Gastrocnemius medialis (tissue), 4 donors: ENCODE measurements around the gene RADIL. TPM values are rescaled to one million over a fixed set of nuclear protein-coding genes. Genes with fewer than 3 reads are reported as not detected.

Source experiments
- ATAC-seq, 2 donors: fragments of 150-250 bp; one replicate each; pipeline ENCODE4 v1.9.1; 2016
- DNase-seq, 2 donors: peaks; one replicate each; pipeline ENCODE4 v3.0.0-alpha.2; 2019
- H3K27ac ChIP-seq, 4 donors: fragments of 200-600 bp; sonication (generic); 1 replicate in 1 of 4; 2 replicates in 3 of 4; pipeline ENCODE4 v1.5.1; 2016 to 2018; ENCODE audit warnings: mild to moderate bottlenecking in 2 of 4, moderate library complexity in 1 of 4
- H3K27me3 ChIP-seq, 3 donors: fragments of 200-600 bp; sonication (generic) in 2 of 3; 1 replicate in 1 of 3; 2 replicates in 2 of 3; pipeline versions ENCODE4 v1.5.1 to v1.6.0; 2016 to 2019; ENCODE audit warnings: mild to moderate bottlenecking in 1 of 3, moderate library complexity in 1 of 3
- H3K36me3 ChIP-seq, 2 donors: fragments of 200-600 bp; sonication (generic) in 1 of 2; one replicate each; pipeline ENCODE4 v1.5.1; 2017 to 2018
- H3K4me1 ChIP-seq, 2 donors: fragments of 200-600 bp; sonication (generic) in 1 of 2; one replicate each; pipeline ENCODE4 v1.5.1; 2016 to 2017; ENCODE audit warnings: mild to moderate bottlenecking in 2 of 2
- H3K4me3 ChIP-seq, 4 donors: fragments of 200-600 bp; sonication (generic) in 3 of 4; 1 replicate in 1 of 4; 2 replicates in 3 of 4; pipeline ENCODE4 v1.5.1; 2016 to 2019; ENCODE audit warnings: mild to moderate bottlenecking in 2 of 4
- H3K9me3 ChIP-seq, 3 donors: fragments of 200-600 bp; sonication (generic) in 2 of 3; 1 replicate in 1 of 3; 2 replicates in 2 of 3; pipeline ENCODE4 v1.5.1; 2016 to 2019
- CTCF ChIP-seq, 5 experiments: fragments of 450-650 bp in 3 of 5; fragments of 200-600 bp in 2 of 5; sonication (generic) in 2 of 5; IDR thresholded peaks in 4 of 5; conservative IDR thresholded peaks in 1 of 5; 1 replicate in 4 of 5; 2 replicates in 1 of 5; pipeline ENCODE4 v1.5.1; 2016 to 2019; ENCODE audit warnings: antibody characterized with exemption in 5 of 5, mild to moderate bottlenecking in 3 of 5, moderate library complexity in 3 of 5
- POLR2A ChIP-seq, 2 donors: fragments of 450-650 bp; IDR thresholded peaks; one replicate each; pipeline ENCODE4 v1.6.1; 2017; ENCODE audit warnings: antibody characterized with exemption in 2 of 2, mild to moderate bottlenecking in 2 of 2, moderate library complexity in 2 of 2
- in situ Hi-C, 4 donors: fragments of 200-750 bp; cut with MboI; loops; one replicate each; pipeline versions ENCODE4 v1.15.0 to v1.8.0; 2017; ENCODE audit warnings: low sequenced_read_pairs in 4 of 4
- intact Hi-C: fragments of 100-400 bp; cut with DNase I; formaldehyde crosslinking; loops from one replicate; pipeline ENCODE4 v1.15.1; 2023; ENCODE audit warnings: low total_unique reads
- total RNA-seq, 4 donors: library from RNA; depleted of rRNA; stranded (reverse); fragments of >200 nt; gene quantifications; one replicate each; pipeline versions ENCODE4 v1.1.0 to v1.2.3, GENCODE V29; 2016

RADIL gene
- total RNA-seq, 4 donors from 2014 or later: 2.1 to 12.1 (median 5.0) TPM

- no peaks in the 10 kb centered on the region for H3K27me3 ChIP-seq
- no peaks in the 10 kb centered on the region for H3K9me3 ChIP-seq
- in situ Hi-C loops: no loop called here
These were observed 10.2 kb downstream of the RADIL start for GRCh38 chr7:4873071-4873944.

GRCh38 chr7:4871930-4872675, 11.4 kb downstream of the RADIL start:
- DNase-seq (no peak), ATAC-seq (no peak)
- H3K4me3 ChIP-seq: no peak overlapping the region
- no peaks in the 10 kb centered on the region for H3K27me3 ChIP-seq
- H3K9me3 ChIP-seq: no peaks in the 10 kb centered on the region
- intact Hi-C loops (no loop called here), in situ Hi-C loops (no loop called here)
- H3K27ac ChIP-seq: no peak overlapping the region
- peaks cover 0 to 4% of the 10 kb centered on the region in 2 donors for H3K36me3 ChIP-seq
- TF ChIP-seq CTCF (IDR thresholded peaks at IDR 0.05 in 4 of 5, conservative IDR thresholded peaks at IDR 0.05 in 1 of 5): no peak
- no peak for TF ChIP-seq POLR2A (IDR thresholded peaks at IDR 0.05)
- H3K4me1 ChIP-seq: no peaks in the 10 kb centered on the region

More at GRCh38 chr7:4873071-4873944, 10.2 kb downstream of the RADIL start:
- TF ChIP-seq POLR2A (IDR thresholded peaks at IDR 0.05): no peak
- TF ChIP-seq CTCF (IDR thresholded peaks at IDR 0.05 in 4 of 5, conservative IDR thresholded peaks at IDR 0.05 in 1 of 5): no peak
- Histone ChIP-seq H3K36me3 (peaks cover 0 to 4% of the 10 kb centered on the region in 2 donors), H3K4me3 (no peak overlapping the region), H3K27ac (no peak overlapping the region), H3K4me1 (no peaks in the 10 kb centered on the region)
- intact Hi-C loops: no loop called here
- ATAC-seq (no peak), DNase-seq (no peak)

GRCh38 chr7:4871056-4871680, 12.3 kb downstream of the RADIL start:
- Histone ChIP-seq H3K4me1 (no peaks in the 10 kb centered on the region), H3K36me3 (peaks cover 0 to 4% of the 10 kb centered on the region in 2 donors), H3K27me3 (no peaks in the 10 kb centered on the region), H3K4me3 (no peak overlapping the region), H3K27ac (no peak overlapping the region), H3K9me3 (no peaks in the 10 kb centered on the region)
- DNase-seq (no peak), ATAC-seq (no peak)
- TF ChIP-seq POLR2A (IDR thresholded peaks at IDR 0.05) (no peak), CTCF (IDR thresholded peaks at IDR 0.05 in 4 of 5, conservative IDR thresholded peaks at IDR 0.05 in 1 of 5) (no peak)
- in situ Hi-C loops (no loop called here), intact Hi-C loops (no loop called here)

GRCh38 chr7:4868493-4868892, 15.0 kb downstream of the RADIL start:
- TF ChIP-seq CTCF (IDR thresholded peaks at IDR 0.05 in 4 of 5, conservative IDR thresholded peaks at IDR 0.05 in 1 of 5): no peak
- TF ChIP-seq POLR2A (IDR thresholded peaks at IDR 0.05): no peak
- Histone ChIP-seq H3K4me1 (no peaks in the 10 kb centered on the region), H3K36me3 (no peaks in the 10 kb centered on the region), H3K9me3 (no peaks in the 10 kb centered on the region), H3K27me3 (no peaks in the 10 kb centered on the region), H3K4me3 (no peak overlapping the region), H3K27ac (no peak overlapping the region)
- DNase-seq: no peak
- ATAC-seq: no peak
- intact Hi-C loops: no loop called here
- in situ Hi-C loops: no loop called here
